Type B pancreatic cell (in vitro differentiated cells): ENCODE data around the gene ZNF423. TPM values are rescaled to one million over a fixed set of nuclear protein-coding genes. Genes with fewer than 3 reads are reported as not detected.

Source experiments
- DNase-seq: peaks from one replicate; pipeline ENCODE4 v3.0.0; 2021; ENCODE audit warnings: mixed read lengths; ENCODE audit not compliant: unreplicated experiment; ENCODE audit errors: extremely low spot score
- H3K27ac Mint-ChIP-seq: 2 replicates; pipeline ENCODE4 v1.8.0; 2021; ENCODE audit warnings: mild to moderate bottlenecking, mixed read lengths
- H3K27me3 Mint-ChIP-seq: 2 replicates; pipeline ENCODE4 v1.8.0; 2021; ENCODE audit warnings: mixed read lengths
- H3K36me3 Mint-ChIP-seq: 2 replicates; pipeline ENCODE4 v1.8.0; 2021; ENCODE audit warnings: mixed read lengths
- H3K4me1 Mint-ChIP-seq: one replicate; pipeline ENCODE4 v1.8.0; 2021; ENCODE audit warnings: mixed read lengths; ENCODE audit not compliant: unreplicated experiment
- H3K4me3 Mint-ChIP-seq: 2 replicates; pipeline ENCODE4 v1.8.0; 2021; ENCODE audit warnings: mild to moderate bottlenecking, mixed read lengths
- H3K9me3 Mint-ChIP-seq: 2 replicates; pipeline ENCODE4 v1.8.0; 2021; ENCODE audit warnings: mixed read lengths
- total RNA-seq: library from RNA; stranded (reverse); gene quantifications from 2 replicates; pipeline ENCODE4 v1.2.1, GENCODE V29; 2021; ENCODE audit warnings: low replicate concordance
- TF ChIP-seq, protein P1 (sequence below): fragments of 200-600 bp; sonication (generic); conservative IDR thresholded peaks from 2 replicates; pipeline ENCODE4 v1.5.0; 2021; ENCODE audit warnings: antibody characterized with exemption, mild to moderate bottlenecking

Gene ZNF423
- total RNA-seq, 1 donor from 2014 or later, result 72.6 TPM

- no peak overlapping the region for H3K4me3 Mint-ChIP-seq
- TF ChIP-seq, protein P1, sequence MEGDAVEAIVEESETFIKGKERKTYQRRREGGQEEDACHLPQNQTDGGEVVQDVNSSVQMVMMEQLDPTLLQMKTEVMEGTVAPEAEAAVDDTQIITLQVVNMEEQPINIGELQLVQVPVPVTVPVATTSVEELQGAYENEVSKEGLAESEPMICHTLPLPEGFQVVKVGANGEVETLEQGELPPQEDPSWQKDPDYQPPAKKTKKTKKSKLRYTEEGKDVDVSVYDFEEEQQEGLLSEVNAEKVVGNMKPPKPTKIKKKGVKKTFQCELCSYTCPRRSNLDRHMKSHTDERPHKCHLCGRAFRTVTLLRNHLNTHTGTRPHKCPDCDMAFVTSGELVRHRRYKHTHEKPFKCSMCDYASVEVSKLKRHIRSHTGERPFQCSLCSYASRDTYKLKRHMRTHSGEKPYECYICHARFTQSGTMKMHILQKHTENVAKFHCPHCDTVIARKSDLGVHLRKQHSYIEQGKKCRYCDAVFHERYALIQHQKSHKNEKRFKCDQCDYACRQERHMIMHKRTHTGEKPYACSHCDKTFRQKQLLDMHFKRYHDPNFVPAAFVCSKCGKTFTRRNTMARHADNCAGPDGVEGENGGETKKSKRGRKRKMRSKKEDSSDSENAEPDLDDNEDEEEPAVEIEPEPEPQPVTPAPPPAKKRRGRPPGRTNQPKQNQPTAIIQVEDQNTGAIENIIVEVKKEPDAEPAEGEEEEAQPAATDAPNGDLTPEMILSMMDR, result no peak
- H3K27me3 Mint-ChIP-seq, result peaks cover 10% of the 10 kb centered on the region
- no peak for DNase-seq
- no peak overlapping the region for H3K27ac Mint-ChIP-seq
- no peaks in the 10 kb centered on the region for H3K9me3 Mint-ChIP-seq
- H3K4me1 Mint-ChIP-seq, result peaks cover 54% of the 10 kb centered on the region
- peaks cover 5% of the 10 kb centered on the region for H3K36me3 Mint-ChIP-seq
Observed at GRCh38 chr16:49833796-49834530, 21.9 kb downstream of the ZNF423 start.

GRCh38 chr16:49833085-49833484, 22.8 kb downstream of the ZNF423 start:
- peaks cover 8% of the 10 kb centered on the region for H3K27me3 Mint-ChIP-seq
- no peaks in the 10 kb centered on the region for H3K9me3 Mint-ChIP-seq
- peaks cover 5% of the 10 kb centered on the region for H3K36me3 Mint-ChIP-seq
- no peak for DNase-seq
- H3K27ac Mint-ChIP-seq, result no peak overlapping the region
- H3K4me3 Mint-ChIP-seq, result no peak overlapping the region
- peaks cover 61% of the 10 kb centered on the region for H3K4me1 Mint-ChIP-seq
- TF ChIP-seq, protein P1, result no peak

GRCh38 chr16:49832177-49832576, 23.7 kb downstream of the ZNF423 start:
- Mint-ChIP-seq H3K36me3 (peaks cover 9% of the 10 kb centered on the region), H3K4me1 (peaks cover 61% of the 10 kb centered on the region), H3K9me3 (no peaks in the 10 kb centered on the region), H3K27me3 (no peaks in the 10 kb centered on the region), H3K4me3 (no peak overlapping the region), H3K27ac (peak overlapping the region; percentile 50)
- TF ChIP-seq, protein P1, result no peak
- DNase-seq, result no peak

DNA sequence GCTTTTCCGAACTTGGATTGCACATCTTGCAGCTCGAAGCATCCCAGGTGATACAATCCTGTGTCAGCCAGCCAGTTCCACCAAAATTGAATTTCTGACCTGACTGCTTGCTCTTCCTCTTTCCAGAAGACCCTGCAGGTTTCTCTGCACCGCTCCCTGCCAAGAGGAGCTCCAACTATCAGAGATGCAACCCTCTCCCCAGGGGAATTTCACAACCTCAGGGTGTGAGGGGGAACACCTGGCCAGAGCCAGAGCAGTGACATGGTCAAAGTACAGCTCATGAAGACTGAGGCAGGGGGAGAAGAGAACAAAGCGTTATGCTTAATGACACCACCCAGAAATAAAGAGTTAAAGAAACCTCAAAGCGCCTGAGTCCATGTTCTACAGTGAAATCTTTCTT, 25.0 kb downstream of the ZNF423 start:
- peaks cover 58% of the 10 kb centered on the region for H3K4me1 Mint-ChIP-seq
- no peaks in the 10 kb centered on the region for H3K9me3 Mint-ChIP-seq
- H3K36me3 Mint-ChIP-seq, result peaks cover 9% of the 10 kb centered on the region
- no peaks in the 10 kb centered on the region for H3K27me3 Mint-ChIP-seq
- no peak overlapping the region for H3K27ac Mint-ChIP-seq
- H3K4me3 Mint-ChIP-seq, result no peak overlapping the region
- DNase-seq, result no peak
- TF ChIP-seq, protein P1, result no peak

DNA sequence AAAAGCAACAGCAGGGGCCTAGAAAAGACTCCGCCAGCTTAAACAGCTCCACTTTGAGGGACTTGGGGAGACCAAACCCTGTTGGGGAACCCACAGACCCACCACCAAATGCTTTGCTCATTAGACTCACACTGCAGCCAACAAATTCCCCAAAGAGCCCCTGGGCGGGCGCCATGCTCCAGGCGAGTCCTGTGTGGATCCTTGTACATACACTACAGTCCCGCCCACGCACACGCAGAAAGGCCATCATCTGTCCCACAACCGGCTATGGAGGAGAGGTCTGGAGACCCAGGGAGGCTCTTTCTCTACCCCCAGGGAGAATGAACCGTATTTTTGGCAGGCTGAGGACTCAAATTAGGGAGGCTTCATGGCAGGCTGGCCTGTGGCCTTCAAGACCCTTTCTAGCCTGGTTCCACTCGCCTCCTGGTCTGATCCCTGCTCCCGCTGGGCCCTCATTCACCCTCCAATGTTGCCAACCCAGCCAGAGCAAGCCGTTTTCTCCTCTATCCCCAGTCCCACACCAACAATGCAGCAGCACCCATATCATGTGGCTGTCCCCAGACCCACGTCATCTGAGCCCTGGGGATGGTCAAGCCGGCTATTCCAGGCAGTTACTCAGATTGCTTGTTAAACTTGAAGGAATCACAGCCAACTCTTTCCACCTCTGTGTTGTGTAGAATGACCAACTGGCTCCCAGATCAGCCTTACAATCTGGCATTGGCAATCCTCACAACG, 27.2 kb downstream of the ZNF423 start:
- Mint-ChIP-seq H3K4me1 (peaks cover 64% of the 10 kb centered on the region), H3K9me3 (no peaks in the 10 kb centered on the region), H3K27me3 (no peaks in the 10 kb centered on the region), H3K36me3 (peaks cover 9% of the 10 kb centered on the region), H3K27ac (no peak overlapping the region), H3K4me3 (no peak overlapping the region)
- TF ChIP-seq, protein P1, result no peak
- DNase-seq, result no peak
